ENCODE measurements around the gene OSBPL10. TPM values are rescaled to one million over a fixed set of nuclear protein-coding genes. Genes with fewer than 3 reads are reported as not detected.

OSBPL10 gene
- total and polyA plus RNA-seq, 4 donors = 3.9 to 33.0 (median 13.1) TPM

DNA sequence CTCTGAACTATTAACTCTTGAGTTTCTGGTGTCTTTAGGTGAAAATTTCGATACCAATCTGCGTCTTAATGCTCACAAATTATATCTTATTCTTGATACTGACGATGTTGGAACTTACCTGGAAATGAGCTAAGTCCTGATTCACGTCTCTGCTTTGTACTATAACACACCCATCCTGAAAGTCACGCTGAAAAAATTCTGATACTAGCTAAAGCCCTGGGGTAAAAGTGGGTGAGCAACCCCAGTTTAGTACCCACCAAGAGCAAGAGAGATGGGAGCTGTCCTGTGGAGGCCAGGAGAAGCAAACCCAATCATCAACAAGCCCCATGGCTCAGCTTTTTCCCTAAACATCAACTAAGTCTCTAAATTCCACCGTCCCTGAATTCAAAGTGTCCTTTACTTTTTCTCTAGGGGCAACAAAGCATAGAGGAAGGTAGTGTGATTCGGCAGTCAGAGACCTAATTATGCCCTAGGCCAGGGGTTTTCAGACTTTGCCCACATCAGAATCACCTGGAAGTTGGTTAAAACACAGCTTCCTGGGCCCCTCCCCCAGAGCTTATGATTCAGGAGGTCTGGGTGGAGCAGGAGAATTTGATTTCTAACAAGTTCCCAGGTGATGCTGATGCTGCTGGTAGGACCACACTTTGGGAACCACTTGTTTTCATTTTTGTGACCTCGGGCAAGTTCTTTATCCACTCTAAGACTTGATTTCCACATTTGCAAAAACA, 90.2 kb downstream of the OSBPL10 start:
- WGBS, 2 donors = 92 to 94% methylated on average over 8 of the region's 8 CpGs
- Histone ChIP-seq H3K36me3 (ENCODE audit: control insufficient read depth in 4 of 4, insufficient read depth in 4 of 4, low read length in 4 of 4) (no peaks in the 10 kb centered on the region), H3K27me3 (ENCODE audit: control insufficient read depth in 3 of 3, insufficient read depth in 3 of 3, low read length in 2 of 3) (no peaks in the 10 kb centered on the region), H3K9me3 (ENCODE audit: control insufficient read depth in 4 of 4, insufficient read depth in 3 of 4, low read length in 3 of 4) (no peaks in the 10 kb centered on the region), H3K4me3 (no peak overlapping the region), H3K4me1 (ENCODE audit: control insufficient read depth in 5 of 5, insufficient read depth in 5 of 5, low read length in 5 of 5) (peaks cover 0 to 12% (median 2%) of the 10 kb centered on the region in 5 donors), H3K9ac (ENCODE audit: insufficient read depth in 1 of 2, low read length in 2 of 2) (no peak overlapping the region), H3K27ac (ENCODE audit: low read depth in 1 of 2, low read length in 1 of 2) (no peak overlapping the region)
- DNase-seq (no peak), ATAC-seq (ENCODE audit: insufficient read depth, low FRiP score) (no peak)
- TF ChIP-seq CTCF (IDR thresholded peaks at IDR 0.05; ENCODE audit: control extremely low read depth, extremely low read depth) = no peak

- H3K4me1 ChIP-seq (ENCODE audit: control insufficient read depth in 5 of 5, insufficient read depth in 5 of 5, low read length in 5 of 5) = peaks cover 0 to 14% (median 2%) of the 10 kb centered on the region in 5 donors
- no peak overlapping the region for H3K27ac ChIP-seq (ENCODE audit: low read depth in 1 of 2, low read length in 1 of 2)
- no peak for TF ChIP-seq CTCF (IDR thresholded peaks at IDR 0.05; ENCODE audit: control extremely low read depth, extremely low read depth)
- H3K9me3 ChIP-seq (ENCODE audit: control insufficient read depth in 4 of 4, insufficient read depth in 3 of 4, low read length in 3 of 4) = no peaks in the 10 kb centered on the region
- WGBS, 2 donors = 69 to 80% methylated on average over 2 of the region's 2 CpGs
- no peak overlapping the region for H3K4me3 ChIP-seq
- H3K27me3 ChIP-seq (ENCODE audit: control insufficient read depth in 3 of 3, insufficient read depth in 3 of 3, low read length in 2 of 3) = no peaks in the 10 kb centered on the region
- no peak for ATAC-seq (ENCODE audit: insufficient read depth, low FRiP score)
- H3K36me3 ChIP-seq (ENCODE audit: control insufficient read depth in 4 of 4, insufficient read depth in 4 of 4, low read length in 4 of 4) = no peaks in the 10 kb centered on the region
- no peak for DNase-seq
- no peak overlapping the region for H3K9ac ChIP-seq (ENCODE audit: insufficient read depth in 1 of 2, low read length in 2 of 2)
Observed at GRCh38 chr3:31890007-31890406, 91.1 kb downstream of the OSBPL10 start.

- Histone ChIP-seq H3K4me3 (no peak overlapping the region), H3K9ac (ENCODE audit: insufficient read depth in 1 of 2, low read length in 2 of 2) (no peak overlapping the region), H3K36me3 (ENCODE audit: control insufficient read depth in 4 of 4, insufficient read depth in 4 of 4, low read length in 4 of 4) (no peaks in the 10 kb centered on the region), H3K27ac (ENCODE audit: low read depth in 1 of 2, low read length in 1 of 2) (no peak overlapping the region), H3K4me1 (ENCODE audit: control insufficient read depth in 5 of 5, insufficient read depth in 5 of 5, low read length in 5 of 5) (peaks cover 0 to 10% (median 2%) of the 10 kb centered on the region in 5 donors), H3K9me3 (ENCODE audit: control insufficient read depth in 4 of 4, insufficient read depth in 3 of 4, low read length in 3 of 4) (no peaks in the 10 kb centered on the region), H3K27me3 (ENCODE audit: control insufficient read depth in 3 of 3, insufficient read depth in 3 of 3, low read length in 2 of 3) (no peaks in the 10 kb centered on the region)
- no peak for ATAC-seq (ENCODE audit: insufficient read depth, low FRiP score)
- no peak for TF ChIP-seq CTCF (IDR thresholded peaks at IDR 0.05; ENCODE audit: control extremely low read depth, extremely low read depth)
- 87 to 93% methylated on average over 3 of the region's 3 CpGs for WGBS, 2 donors
- DNase-seq = no peak
Observed at GRCh38 chr3:31885235-31885634, 95.8 kb downstream of the OSBPL10 start.
